OCI-LY3 (cell line): ENCODE measurements around the gene C1QL2.

Experiments
- EZH2phosphoT487 ChIP-seq: fragments of 200-600 bp; shearing (Covaris generic); IDR thresholded peaks from 2 replicates; pipeline ENCODE4 v1.6.1; 2018; ENCODE audit warnings: antibody characterized with exemption, mixed run types, low read depth
- TF ChIP-seq, protein P1 (sequence below): fragments of 200-600, 300-600 bp; sonication (generic); IDR thresholded peaks from 2 replicates; pipeline ENCODE4 v1.5.1; 2014; ENCODE audit warnings: antibody characterized with exemption, low read length, low read depth

DNA sequence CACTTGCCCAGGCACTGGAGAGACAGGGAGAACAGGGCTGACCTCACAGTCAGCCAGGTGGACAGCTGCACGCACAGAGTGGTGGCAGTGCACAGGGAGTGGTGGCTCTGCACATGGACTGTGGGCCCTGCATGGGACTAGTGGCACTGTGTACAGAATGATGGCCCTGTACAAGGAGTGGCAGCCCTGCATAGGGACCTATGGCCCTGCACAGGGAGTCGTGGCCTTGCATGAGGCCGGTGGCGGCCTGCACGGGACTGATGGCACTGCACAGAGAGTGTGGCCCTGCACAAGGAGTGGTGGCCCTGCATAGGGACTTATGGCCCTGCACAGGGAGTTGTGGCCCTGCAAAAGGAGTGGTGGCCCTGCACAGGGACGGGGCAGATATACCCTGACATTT, 46.0 kb upstream of the C1QL2 start:
- TF ChIP-seq, protein P1, sequence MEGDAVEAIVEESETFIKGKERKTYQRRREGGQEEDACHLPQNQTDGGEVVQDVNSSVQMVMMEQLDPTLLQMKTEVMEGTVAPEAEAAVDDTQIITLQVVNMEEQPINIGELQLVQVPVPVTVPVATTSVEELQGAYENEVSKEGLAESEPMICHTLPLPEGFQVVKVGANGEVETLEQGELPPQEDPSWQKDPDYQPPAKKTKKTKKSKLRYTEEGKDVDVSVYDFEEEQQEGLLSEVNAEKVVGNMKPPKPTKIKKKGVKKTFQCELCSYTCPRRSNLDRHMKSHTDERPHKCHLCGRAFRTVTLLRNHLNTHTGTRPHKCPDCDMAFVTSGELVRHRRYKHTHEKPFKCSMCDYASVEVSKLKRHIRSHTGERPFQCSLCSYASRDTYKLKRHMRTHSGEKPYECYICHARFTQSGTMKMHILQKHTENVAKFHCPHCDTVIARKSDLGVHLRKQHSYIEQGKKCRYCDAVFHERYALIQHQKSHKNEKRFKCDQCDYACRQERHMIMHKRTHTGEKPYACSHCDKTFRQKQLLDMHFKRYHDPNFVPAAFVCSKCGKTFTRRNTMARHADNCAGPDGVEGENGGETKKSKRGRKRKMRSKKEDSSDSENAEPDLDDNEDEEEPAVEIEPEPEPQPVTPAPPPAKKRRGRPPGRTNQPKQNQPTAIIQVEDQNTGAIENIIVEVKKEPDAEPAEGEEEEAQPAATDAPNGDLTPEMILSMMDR: no peak
- TF ChIP-seq EZH2phosphoT487: no peak
